ENCODE results near the gene MBLAC1. TPM values are rescaled to one million over a fixed set of nuclear protein-coding genes. Genes with fewer than 3 reads are reported as not detected.

The MBLAC1 gene
- 2.1 TPM for total RNA-seq (2013)
- polyA plus RNA-seq = under 1 TPM; 0.57 to 0.81 (median 0.59) TPM
- 3.3 and 5.6 TPM in 2 replicates for polyA minus RNA-seq
- 0.18 to 1.1 (median 0.62) reads per million in 11 experiments for total RNA-seq

GRCh38 chr7:100126931-100127865, at the start of gene MBLAC1:
MBLAC1 (plus strand) TSS chr7:100126967; CDS start chr7:100127396, 429 bp downstream.
- H3K4me1 ChIP-seq (ENCODE audit: control insufficient read depth in 1 of 2, insufficient read depth in 2 of 2, low read length in 2 of 2) = peaks cover 42 to 52% of the 10 kb centered on the region in 2 donors
- H3K36me3 ChIP-seq (replicated peaks in 1 of 2; ENCODE audit: control insufficient read depth in 1 of 2, insufficient read depth in 2 of 2, low read length in 2 of 2) = no peaks in the 10 kb centered on the region
- Mint-ChIP-seq H3K4me1 (peaks cover 45% of the 10 kb centered on the region), H3K36me3 (peaks cover 2 to 3% of the 10 kb centered on the region in 2 donors), H3K27ac (peak within 1 kb of the TSS; percentile 98 to 100 (median 99)), H3K9me3 (peaks cover 0 to 3% (median 0%) of the 10 kb centered on the region in 7 donors), H3K27me3 (ENCODE audit: low read depth in 3 of 3) (peaks cover 11 to 19% (median 17%) of the 10 kb centered on the region in 3 donors), H3K4me3 (peak within 1 kb of the TSS; percentile 98 to 99)
- TF ChIP-seq CTCF (IDR thresholded peaks at IDR 0.05) = no peak
- no peaks in the 10 kb centered on the region for H3K9me3 ChIP-seq (replicated peaks in 1 of 2; ENCODE audit: control insufficient read depth in 1 of 2, insufficient read depth in 1 of 2, low read length in 2 of 2)
- H3K27me3 ChIP-seq (ENCODE audit: control insufficient read depth in 2 of 2, insufficient read depth in 2 of 2, low read length in 2 of 2) = peaks cover 0 to 14% of the 10 kb centered on the region in 2 donors
- H2AFZ ChIP-seq (ENCODE audit: insufficient read depth, low read depth, low read length, poor library complexity, severe bottlenecking) = peak within 1 kb of the TSS; percentile 97
- peak within 1 kb of the TSS; percentile 98 for H3K4me2 ChIP-seq (replicated peaks; ENCODE audit: extremely low read depth, low read length, poor library complexity, severe bottlenecking)
- peak within 1 kb of the TSS; percentile 92 to 93 for H3K27ac ChIP-seq (ENCODE audit: low read depth in 1 of 2, low read length in 2 of 2)
- peak within 1 kb of the TSS; percentile 81 for H3K9ac ChIP-seq (ENCODE audit: insufficient read depth, low read length, poor library complexity, severe bottlenecking)
- peaks cover 13% of the 10 kb centered on the region for H3K79me2 ChIP-seq (ENCODE audit: insufficient read depth, low read length)
- under 1% methylated on average over 85 of the region's 85 CpGs for WGBS (ENCODE audit: insufficient coverage)
- peak; percentile 81 to 90 (median 84) for DNase-seq
- peaks cover 3% of the 10 kb centered on the region for H4K20me1 ChIP-seq (ENCODE audit: insufficient read depth, low read length)
- H3K4me3 ChIP-seq (replicated peaks in 1 of 3; ENCODE audit: low read depth in 2 of 3, low read length in 3 of 3) = peak within 1 kb of the TSS; percentile 83 to 93 (median 87)
- intact Hi-C loops (cut with micrococcal nuclease) = loop anchor here (1.0 to 10.0 kb wide), 3 partner anchors 8 to 548 kb away; partner anchors contain the start of genes CNPY4 (in 1 of the 2), GNB2 (in 1 of the 2) and TAF6 (in 1 of the 2)

- no peak for DNase-seq
- H3K4me3 ChIP-seq (replicated peaks in 1 of 3; ENCODE audit: low read depth in 2 of 3, low read length in 3 of 3) = no peak overlapping the region
- H3K36me3 ChIP-seq (replicated peaks in 1 of 2; ENCODE audit: control insufficient read depth in 1 of 2, insufficient read depth in 2 of 2, low read length in 2 of 2) = peaks cover 55 to 74% of the 10 kb centered on the region in 2 donors
- H3K27ac ChIP-seq (ENCODE audit: low read depth in 1 of 2, low read length in 2 of 2) = no peak overlapping the region
- no peaks in the 10 kb centered on the region for H3K27me3 ChIP-seq (ENCODE audit: control insufficient read depth in 2 of 2, insufficient read depth in 2 of 2, low read length in 2 of 2)
- intact Hi-C loops (cut with micrococcal nuclease) = no loop called here
- no peak overlapping the region for H3K9ac ChIP-seq (ENCODE audit: insufficient read depth, low read length, poor library complexity, severe bottlenecking)
- H3K79me2 ChIP-seq (ENCODE audit: insufficient read depth, low read length) = peaks cover 46% of the 10 kb centered on the region
- no peaks in the 10 kb centered on the region for H3K27me3 Mint-ChIP-seq (ENCODE audit: low read depth in 3 of 3)
- peaks cover 56 to 72% of the 10 kb centered on the region in 2 donors for H3K36me3 Mint-ChIP-seq
- no peak overlapping the region for H3K4me3 Mint-ChIP-seq
- H4K20me1 ChIP-seq (ENCODE audit: insufficient read depth, low read length) = peaks cover 21% of the 10 kb centered on the region
- peaks cover 16 to 17% of the 10 kb centered on the region in 2 donors for H3K4me1 ChIP-seq (ENCODE audit: control insufficient read depth in 1 of 2, insufficient read depth in 2 of 2, low read length in 2 of 2)
- H3K4me2 ChIP-seq (replicated peaks; ENCODE audit: extremely low read depth, low read length, poor library complexity, severe bottlenecking) = no peak overlapping the region
- H3K9me3 ChIP-seq (replicated peaks in 1 of 2; ENCODE audit: control insufficient read depth in 1 of 2, insufficient read depth in 1 of 2, low read length in 2 of 2) = peaks cover 14 to 17% of the 10 kb centered on the region in 2 donors
- H2AFZ ChIP-seq (ENCODE audit: insufficient read depth, low read depth, low read length, poor library complexity, severe bottlenecking) = no peak overlapping the region
- TF ChIP-seq CTCF (IDR thresholded peaks at IDR 0.05) = no peak
- H3K27ac Mint-ChIP-seq = no peak overlapping the region
- peaks cover 8 to 24% (median 17%) of the 10 kb centered on the region in 7 donors for H3K9me3 Mint-ChIP-seq
- WGBS (ENCODE audit: insufficient coverage) = 100% methylated on average over 4 of the region's 4 CpGs
- peaks cover 17% of the 10 kb centered on the region for H3K4me1 Mint-ChIP-seq
Measured at GRCh38 chr7:100077205-100077604, 49.6 kb upstream of the MBLAC1 start.
